Middle frontal gyrus (tissue), 1 donor: Measurements from ENCODE around the gene COMMD9.

Experiments
- DNase-seq: peaks from one replicate; pipeline ENCODE4 v3.0.0-alpha.2; 2015; ENCODE audit warnings: low spot score; ENCODE audit errors: extremely low spot score

Gene COMMD9

DNA sequence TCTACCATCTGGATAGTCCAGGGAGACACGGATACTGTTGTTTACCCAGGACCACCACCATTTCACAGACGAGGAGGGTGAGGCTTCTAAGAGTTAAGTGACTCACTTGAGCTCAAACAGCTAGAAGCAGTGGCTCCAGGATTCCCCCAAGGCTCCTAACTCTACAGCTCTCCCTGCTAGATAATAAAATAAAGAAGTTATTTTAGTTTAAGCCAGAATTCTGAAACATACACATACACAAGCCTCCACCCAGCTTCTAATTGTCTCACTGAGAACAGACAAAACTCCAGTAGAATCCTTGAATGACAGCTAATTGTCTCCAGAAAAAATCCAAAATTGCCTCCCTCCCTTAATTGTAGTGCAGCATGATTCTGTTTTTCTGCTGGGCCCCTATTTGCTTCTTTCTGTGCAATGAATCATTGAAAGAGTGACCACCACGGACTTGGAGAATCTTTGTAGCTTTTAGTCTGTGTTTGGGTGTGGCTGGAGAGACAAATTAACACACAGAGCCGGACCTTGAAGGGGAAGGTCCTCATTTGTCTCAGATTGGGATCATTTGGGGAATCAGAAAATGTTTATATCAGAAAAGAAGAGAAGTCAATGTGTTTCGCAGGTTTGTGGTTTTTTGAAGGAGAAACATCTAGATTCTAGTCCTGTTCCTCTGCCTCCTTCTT is 64.9 kb downstream of the COMMD9 start:
- DNase-seq = no peak

DNA sequence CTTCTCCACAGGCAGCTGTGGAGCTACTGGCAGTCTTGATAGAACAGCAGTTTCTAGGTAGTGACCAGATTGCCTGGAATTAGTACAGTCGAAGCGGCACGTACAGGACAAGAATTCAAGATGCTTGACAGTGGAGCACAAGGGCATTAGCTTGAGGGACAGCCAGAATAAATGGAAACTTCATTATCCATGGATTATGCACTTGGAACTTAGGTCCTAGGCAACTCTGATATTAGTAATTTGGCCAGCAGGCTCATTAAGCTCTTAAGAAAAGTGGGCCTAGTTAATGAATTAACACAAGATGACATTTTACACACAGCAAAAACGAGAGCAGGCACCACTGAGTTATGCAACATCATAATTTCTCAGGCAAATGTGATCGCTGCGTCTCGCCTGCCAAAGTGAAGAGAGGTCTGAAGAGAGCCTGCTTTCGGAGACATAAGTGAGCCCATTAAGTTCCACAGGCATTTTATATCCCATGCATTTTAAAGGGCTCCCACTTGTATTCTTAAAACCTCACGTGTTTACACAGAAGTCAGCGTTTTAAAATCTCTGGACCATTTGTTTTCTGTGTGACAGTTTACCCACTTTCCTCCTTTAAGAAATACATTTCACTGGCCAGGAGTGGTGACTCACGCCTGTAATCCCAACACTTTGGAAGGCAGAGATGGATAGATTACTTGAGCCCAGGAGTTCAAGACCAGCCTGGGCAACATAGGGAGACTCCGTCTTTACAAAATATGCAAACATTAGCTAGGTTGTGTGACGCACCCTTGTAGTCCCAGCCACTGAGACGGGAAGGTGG is 66.2 kb downstream of the COMMD9 start:
- DNase-seq = no peak
